ENCODE data around the gene CDKN2C. TPM values are rescaled to one million over a fixed set of nuclear protein-coding genes. Genes with fewer than 3 reads are reported as not detected.
"Not testable (repeated sequence)": the region's sequence is repeated elsewhere in the genome, so short reads cannot be mapped to it uniquely, and the experiment has no call there.

Gene CDKN2C
- total and polyA plus RNA-seq, 7 experiments from 2014 or later, result 3.3 to 40.3 (median 4.9) TPM

- H3K27ac ChIP-seq (ENCODE audit: low read depth, low read length), result no peak overlapping the region
- Mint-ChIP-seq H3K27me3 (peaks cover 0 to 18% (median 7%) of the 10 kb centered on the region in 5 donors), H3K27ac (no peak overlapping the region), H3K36me3 (no peaks in the 10 kb centered on the region), H3K4me3 (no peak overlapping the region), H3K4me1 (no peaks in the 10 kb centered on the region), H3K9me3 (no peaks in the 10 kb centered on the region)
- DNase-seq, result no peak
- no peaks in the 10 kb centered on the region for H3K4me1 ChIP-seq (ENCODE audit: control insufficient read depth in 2 of 2, insufficient read depth in 2 of 2, low read length in 2 of 2)
- intact Hi-C loops (cut with micrococcal nuclease), result no loop called here
- H3K27me3 ChIP-seq (ENCODE audit: control insufficient read depth in 2 of 2, insufficient read depth in 2 of 2, low read length in 2 of 2), result no peaks in the 10 kb centered on the region
- ATAC-seq, result no peak
- no peak overlapping the region for H3K4me3 ChIP-seq (ENCODE audit: low read length)
- H3K9me3 ChIP-seq (ENCODE audit: control insufficient read depth in 2 of 3, low read length in 3 of 3), result no peaks in the 10 kb centered on the region
- POLR2A ChIA-PET, result no interaction called here
- H3K36me3 ChIP-seq (ENCODE audit: control insufficient read depth in 2 of 3, insufficient read depth in 3 of 3, low read length in 3 of 3), result no peaks in the 10 kb centered on the region
- CTCF ChIA-PET, result no interaction called here
Measured at GRCh38 chr1:50992532-50993318, 22.7 kb downstream of the CDKN2C start.

DNA sequence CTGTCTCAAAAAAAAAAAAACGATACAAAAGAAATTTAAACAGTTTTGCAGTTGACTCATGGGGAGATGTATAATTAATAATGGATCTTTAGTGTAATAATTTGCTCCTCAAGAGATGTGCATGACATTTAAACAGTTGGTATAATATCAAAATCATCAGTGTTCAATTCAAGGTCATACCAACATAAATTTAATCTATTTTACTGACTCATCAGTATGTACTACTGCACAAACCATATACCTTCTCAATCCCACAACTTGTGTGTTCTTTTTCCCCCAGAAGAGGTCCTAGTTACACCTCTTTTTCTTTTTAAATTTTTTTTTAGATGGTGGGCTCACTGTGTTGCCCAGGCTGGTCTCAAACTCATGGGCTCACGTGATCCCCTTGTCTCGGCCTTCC, 23.6 kb downstream of the CDKN2C start:
- Histone ChIP-seq H3K4me1 (ENCODE audit: control insufficient read depth in 2 of 2, insufficient read depth in 2 of 2, low read length in 2 of 2) (no peaks in the 10 kb centered on the region), H3K9me3 (ENCODE audit: control insufficient read depth in 2 of 3, low read length in 3 of 3) (no peaks in the 10 kb centered on the region), H3K27ac (ENCODE audit: low read depth, low read length) (no peak overlapping the region), H3K4me3 (ENCODE audit: low read length) (no peak overlapping the region), H3K27me3 (ENCODE audit: control insufficient read depth in 2 of 2, insufficient read depth in 2 of 2, low read length in 2 of 2) (no peaks in the 10 kb centered on the region), H3K36me3 (ENCODE audit: control insufficient read depth in 2 of 3, insufficient read depth in 3 of 3, low read length in 3 of 3) (no peaks in the 10 kb centered on the region)
- POLR2A ChIA-PET, result no interaction called here
- H3K27me3 Mint-ChIP-seq, result peaks cover 0 to 16% (median 7%) of the 10 kb centered on the region in 5 donors
- no peak for ATAC-seq
- intact Hi-C loops (cut with micrococcal nuclease), result no loop called here
- no peak for DNase-seq
- H3K36me3 Mint-ChIP-seq, result no peaks in the 10 kb centered on the region
- H3K9me3 Mint-ChIP-seq, result no peaks in the 10 kb centered on the region
- no peak overlapping the region for H3K27ac Mint-ChIP-seq
- H3K4me1 Mint-ChIP-seq, result no peaks in the 10 kb centered on the region
- CTCF ChIA-PET, result no interaction called here
- H3K4me3 Mint-ChIP-seq, result no peak overlapping the region

- Mint-ChIP-seq H3K36me3 (no peaks in the 10 kb centered on the region), H3K9me3 (peaks cover 0 to 3% (median 0%) of the 10 kb centered on the region in 11 donors), H3K27ac (no peak overlapping the region), H3K4me1 (no peaks in the 10 kb centered on the region), H3K4me3 (no peak overlapping the region), H3K27me3 (peaks cover 0 to 20% (median 7%) of the 10 kb centered on the region in 5 donors)
- Histone ChIP-seq H3K4me1 (ENCODE audit: control insufficient read depth in 2 of 2, insufficient read depth in 2 of 2, low read length in 2 of 2) (no peaks in the 10 kb centered on the region), H3K27ac (ENCODE audit: low read depth, low read length) (no peak overlapping the region), H3K27me3 (ENCODE audit: control insufficient read depth in 2 of 2, insufficient read depth in 2 of 2, low read length in 2 of 2) (no peaks in the 10 kb centered on the region), H3K4me3 (ENCODE audit: low read length) (no peak overlapping the region), H3K36me3 (ENCODE audit: control insufficient read depth in 2 of 3, insufficient read depth in 3 of 3, low read length in 3 of 3) (no peaks in the 10 kb centered on the region), H3K9me3 (ENCODE audit: control insufficient read depth in 2 of 3, low read length in 3 of 3) (no peaks in the 10 kb centered on the region)
- DNase-seq (no peak), ATAC-seq (no peak)
- POLR2A ChIA-PET, result no interaction called here
- intact Hi-C loops (cut with micrococcal nuclease), result no loop called here
- CTCF ChIA-PET, result no interaction called here
Measured at GRCh38 chr1:50994997-50995396, 25.0 kb downstream of the CDKN2C start.

DNA sequence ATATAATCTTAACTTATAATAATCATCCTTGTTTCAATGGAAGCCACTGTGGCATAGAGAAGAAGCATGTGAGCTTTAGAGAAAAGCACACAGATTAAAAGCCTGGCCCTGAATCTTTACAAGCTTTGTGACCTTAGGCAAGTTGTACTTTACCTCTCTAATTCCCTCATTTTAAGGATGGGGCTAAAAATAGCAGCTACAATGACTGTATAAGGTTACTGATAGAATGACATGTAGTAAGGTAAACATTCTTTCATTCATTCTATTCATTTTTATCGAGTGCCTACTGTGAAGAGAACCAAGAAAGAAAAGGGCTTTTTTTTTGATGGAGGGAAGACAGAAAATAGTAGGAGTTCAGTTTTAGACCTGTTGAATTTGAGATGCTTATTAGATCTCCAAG, 25.6 kb downstream of the CDKN2C start:
- Histone ChIP-seq H3K9me3 (ENCODE audit: control insufficient read depth in 2 of 3, low read length in 3 of 3) (no peaks in the 10 kb centered on the region), H3K36me3 (ENCODE audit: control insufficient read depth in 2 of 3, insufficient read depth in 3 of 3, low read length in 3 of 3) (no peaks in the 10 kb centered on the region), H3K27me3 (ENCODE audit: control insufficient read depth in 2 of 2, insufficient read depth in 2 of 2, low read length in 2 of 2) (no peaks in the 10 kb centered on the region), H3K4me3 (ENCODE audit: low read length) (no peak overlapping the region), H3K4me1 (ENCODE audit: control insufficient read depth in 2 of 2, insufficient read depth in 2 of 2, low read length in 2 of 2) (no peaks in the 10 kb centered on the region), H3K27ac (ENCODE audit: low read depth, low read length) (no peak overlapping the region)
- POLR2A ChIA-PET, result no interaction called here
- DNase-seq, result no peak
- intact Hi-C loops (cut with micrococcal nuclease), result no loop called here
- Mint-ChIP-seq H3K4me1 (no peaks in the 10 kb centered on the region), H3K27me3 (peaks cover 0 to 20% (median 7%) of the 10 kb centered on the region in 5 donors), H3K36me3 (no peaks in the 10 kb centered on the region), H3K27ac (no peak overlapping the region), H3K9me3 (peaks cover 0 to 3% (median 0%) of the 10 kb centered on the region in 11 donors), H3K4me3 (no peak overlapping the region)
- no peak for ATAC-seq
- CTCF ChIA-PET, result interaction anchor here (0.7 kb wide), 2 partner anchors 9 to 251 kb away, joined by 3 read pairs; no protein-coding TSS in a partner anchor

DNA sequence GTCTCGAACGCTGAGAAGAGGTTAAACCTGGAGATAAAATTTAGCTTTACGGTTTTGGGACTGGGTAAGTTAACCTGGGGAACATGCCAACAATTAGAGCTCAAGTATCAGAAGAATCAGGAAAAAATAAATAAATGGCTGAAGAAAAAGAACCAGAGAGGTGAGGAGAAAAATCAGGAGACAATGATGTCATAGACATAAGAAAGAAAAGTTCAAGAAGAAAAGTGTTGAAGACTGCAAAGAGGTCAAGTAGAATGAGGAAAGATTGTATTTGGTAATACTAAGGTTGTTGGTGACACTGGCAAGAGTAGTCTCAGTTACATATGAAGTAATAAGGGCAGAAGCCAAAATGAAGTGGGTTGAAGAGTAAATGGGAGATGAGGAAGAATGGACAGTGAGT, 26.0 kb downstream of the CDKN2C start:
- Mint-ChIP-seq H3K36me3 (no peaks in the 10 kb centered on the region), H3K4me1 (no peaks in the 10 kb centered on the region), H3K4me3 (no peak overlapping the region), H3K27ac (no peak overlapping the region), H3K27me3 (peaks cover 0 to 20% (median 7%) of the 10 kb centered on the region in 5 donors), H3K9me3 (peaks cover 0 to 3% (median 0%) of the 10 kb centered on the region in 11 donors)
- no peaks in the 10 kb centered on the region for H3K27me3 ChIP-seq (ENCODE audit: control insufficient read depth in 2 of 2, insufficient read depth in 2 of 2, low read length in 2 of 2)
- H3K36me3 ChIP-seq (ENCODE audit: control insufficient read depth in 2 of 3, insufficient read depth in 3 of 3, low read length in 3 of 3), result no peaks in the 10 kb centered on the region
- no peaks in the 10 kb centered on the region for H3K9me3 ChIP-seq (ENCODE audit: control insufficient read depth in 2 of 3, low read length in 3 of 3)
- intact Hi-C loops (cut with micrococcal nuclease), result no loop called here
- H3K4me1 ChIP-seq (ENCODE audit: control insufficient read depth in 2 of 2, insufficient read depth in 2 of 2, low read length in 2 of 2), result no peaks in the 10 kb centered on the region
- no peak for DNase-seq
- no peak overlapping the region for H3K27ac ChIP-seq (ENCODE audit: low read depth, low read length)
- H3K4me3 ChIP-seq (ENCODE audit: low read length), result no peak overlapping the region
- ChIA-PET POLR2A (no interaction called here), CTCF (interaction anchor here (0.7 kb wide), 2 partner anchors 9 to 251 kb away, joined by 3 read pairs; no protein-coding TSS in a partner anchor)
- ATAC-seq, result no peak

GRCh38 chr1:50999375-50999774, 29.3 kb downstream of the CDKN2C start:
- H3K4me3 Mint-ChIP-seq; DNase-seq; H3K27ac Mint-ChIP-seq; ATAC-seq; H3K9me3 ChIP-seq (ENCODE audit: control insufficient read depth in 2 of 3, low read length in 3 of 3); POLR2A ChIA-PET; intact Hi-C loops (cut with micrococcal nuclease); H3K27ac ChIP-seq (ENCODE audit: low read depth, low read length); H3K36me3 Mint-ChIP-seq; H3K4me1 ChIP-seq (ENCODE audit: control insufficient read depth in 2 of 2, insufficient read depth in 2 of 2, low read length in 2 of 2); H3K4me1 Mint-ChIP-seq; H3K36me3 ChIP-seq (ENCODE audit: control insufficient read depth in 2 of 3, insufficient read depth in 3 of 3, low read length in 3 of 3); H3K9me3 Mint-ChIP-seq; H3K27me3 ChIP-seq (ENCODE audit: control insufficient read depth in 2 of 2, insufficient read depth in 2 of 2, low read length in 2 of 2); H3K4me3 ChIP-seq (ENCODE audit: low read length): not testable (repeated sequence)
- peaks cover 0 to 25% (median 0%) of the 10 kb centered on the region in 5 donors for H3K27me3 Mint-ChIP-seq
- CTCF ChIA-PET, result interaction anchor here (1.2 kb wide), 1 partner anchor 70 kb away, joined by 3 read pairs; no protein-coding TSS in a partner anchor

DNA sequence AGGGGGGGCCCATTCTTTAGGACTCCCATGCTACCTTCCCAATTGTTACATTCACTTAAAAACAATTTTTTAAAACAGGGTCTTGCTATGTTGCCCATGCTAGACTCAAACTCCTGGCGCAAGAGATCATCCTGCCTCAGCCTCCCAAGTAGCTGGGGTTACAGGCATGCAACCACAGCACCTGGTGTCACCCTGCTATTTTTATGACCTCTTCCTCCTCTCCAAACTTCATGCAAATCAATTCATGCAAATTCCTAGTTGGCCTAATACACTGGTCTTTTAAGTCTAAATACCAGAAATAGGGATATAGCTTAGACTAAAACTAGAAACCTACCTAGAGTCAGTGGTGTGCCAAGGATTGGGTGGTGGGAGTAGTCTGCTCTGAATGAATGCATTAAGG, 30.1 kb downstream of the CDKN2C start:
- no peaks in the 10 kb centered on the region for H3K36me3 Mint-ChIP-seq
- no peaks in the 10 kb centered on the region for H3K9me3 ChIP-seq (ENCODE audit: control insufficient read depth in 2 of 3, low read length in 3 of 3)
- H3K4me3 Mint-ChIP-seq, result no peak overlapping the region
- no peaks in the 10 kb centered on the region for H3K36me3 ChIP-seq (ENCODE audit: control insufficient read depth in 2 of 3, insufficient read depth in 3 of 3, low read length in 3 of 3)
- no peaks in the 10 kb centered on the region for H3K4me1 ChIP-seq (ENCODE audit: control insufficient read depth in 2 of 2, insufficient read depth in 2 of 2, low read length in 2 of 2)
- peaks cover 0 to 3% (median 0%) of the 10 kb centered on the region in 11 donors for H3K9me3 Mint-ChIP-seq
- no peak overlapping the region for H3K27ac Mint-ChIP-seq
- H3K27me3 ChIP-seq (ENCODE audit: control insufficient read depth in 2 of 2, insufficient read depth in 2 of 2, low read length in 2 of 2), result no peaks in the 10 kb centered on the region
- intact Hi-C loops (cut with micrococcal nuclease), result no loop called here
- ATAC-seq, result no peak
- H3K27ac ChIP-seq (ENCODE audit: low read depth, low read length), result no peak overlapping the region
- H3K27me3 Mint-ChIP-seq, result peaks cover 0 to 23% (median 0%) of the 10 kb centered on the region in 5 donors
- H3K4me3 ChIP-seq (ENCODE audit: low read length), result no peak overlapping the region
- no peaks in the 10 kb centered on the region for H3K4me1 Mint-ChIP-seq
- DNase-seq, result no peak
- ChIA-PET CTCF (interaction anchor here (1.2 kb wide), 1 partner anchor 70 kb away, joined by 3 read pairs; no protein-coding TSS in a partner anchor), POLR2A (no interaction called here)
